Endometrial microvascular endothelial cells (primary cell): ENCODE data around the gene IQCF5. TPM values are rescaled to one million over a fixed set of nuclear protein-coding genes. Genes with fewer than 3 reads are reported as not detected.
"Not testable (repeated sequence)": the region's sequence is repeated elsewhere in the genome, so short reads cannot be mapped to it uniquely, and the experiment has no call there.

Experiments used
- in situ Hi-C: cut with HindIII; loops from 2 replicates; pipeline ENCODE4 v1.10.0; 2017; ENCODE audit warnings: low sequenced_read_pairs, low pct_unique_long_range_greater_than_20kb; ENCODE audit errors: inconsistent ontology term
- total RNA-seq: library from RNA; depleted of rRNA; stranded (reverse); fragments of >200 nt; gene quantifications from one replicate; pipeline ENCODE4 v1.2.3, GENCODE V29; 2015; ENCODE audit errors: inconsistent ontology term

Gene IQCF5
- total RNA-seq, 1 donor from 2014 or later = not detected

DNA sequence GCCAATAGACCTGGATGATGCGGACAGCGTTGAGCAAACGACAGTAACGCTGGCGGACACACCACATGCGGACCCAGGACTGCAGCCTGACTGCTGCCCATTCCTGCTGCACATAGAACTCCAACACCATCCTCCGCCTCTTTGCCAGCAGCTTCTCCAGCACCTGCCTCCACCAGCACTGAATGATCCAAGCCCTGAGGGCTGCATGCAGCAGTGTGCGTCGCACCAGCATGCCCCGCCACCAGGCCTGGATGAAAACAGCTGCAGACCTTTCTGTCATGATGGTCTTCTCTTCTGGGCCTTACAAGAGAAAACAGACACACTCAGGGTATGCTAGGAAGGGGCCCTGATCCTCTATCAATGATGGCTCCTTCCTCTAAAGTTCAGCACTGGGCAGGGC, 1.5 kb downstream of the IQCF5 start:
- in situ Hi-C loops = no loop called here

DNA sequence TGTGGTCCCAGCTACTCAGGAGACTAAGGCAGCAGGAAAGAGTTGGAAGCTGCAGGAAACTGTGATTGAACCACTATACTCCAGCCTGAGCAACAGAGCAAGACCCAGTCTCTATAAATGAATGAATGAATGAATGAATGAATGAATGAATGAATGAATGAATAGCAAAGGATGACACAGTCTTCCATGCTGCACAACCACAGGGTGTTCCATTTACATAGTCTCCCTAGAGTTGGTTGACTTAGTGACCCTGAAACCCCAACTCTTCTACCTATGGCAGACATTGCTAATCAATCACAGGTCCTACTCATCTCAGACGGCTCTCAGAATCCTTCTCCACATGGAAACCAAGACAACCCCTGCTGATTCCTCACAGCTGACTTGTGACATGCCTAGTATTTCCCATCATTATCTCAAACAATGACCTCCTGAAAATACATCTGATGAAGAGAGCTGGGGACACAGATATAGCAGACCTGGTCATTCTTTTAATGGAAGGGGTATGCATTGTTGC, 2.1 kb downstream of the IQCF5 start:
- in situ Hi-C loops = no loop called here

GRCh38 chr3:51869304-51869703, 6.1 kb downstream of the IQCF5 start:
- in situ Hi-C loops = no loop called here

- in situ Hi-C loops = not testable (repeated sequence)
These were observed 6.5 kb downstream of the IQCF5 start for GRCh38 chr3:51868896-51869295.

- in situ Hi-C loops = no loop called here
These were observed 12.5 kb downstream of the IQCF5 start for GRCh38 chr3:51862886-51863285.

GRCh38 chr3:51860703-51861665, 14.4 kb downstream of the IQCF5 start, which contains the start of gene IQCF2:
Gene IQCF2, plus strand, starts transcription at chr3:51861615. Its CDS starts 52 bp downstream, at chr3:51861667.
- in situ Hi-C loops = no loop called here

DNA sequence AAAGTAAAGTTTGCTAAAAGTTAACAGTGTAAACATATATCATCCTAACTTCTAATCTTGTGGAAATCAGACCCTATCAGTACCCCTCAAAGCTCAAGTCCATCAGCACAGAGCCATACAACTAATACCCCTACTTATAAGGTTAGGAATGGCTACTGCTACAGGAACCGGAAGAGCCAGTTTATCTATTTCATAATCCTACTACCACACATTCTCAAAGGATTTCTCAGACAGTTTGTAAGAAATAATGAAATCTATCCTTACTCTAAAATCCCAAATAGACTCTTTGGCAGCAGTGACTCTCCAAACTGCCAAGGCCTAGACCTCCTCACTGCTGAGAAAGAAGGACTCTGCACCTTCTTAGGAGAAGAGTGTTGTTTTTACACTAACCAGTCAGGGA, 20.0 kb downstream of the IQCF5 start:
- in situ Hi-C loops = not testable (repeated sequence)

DNA sequence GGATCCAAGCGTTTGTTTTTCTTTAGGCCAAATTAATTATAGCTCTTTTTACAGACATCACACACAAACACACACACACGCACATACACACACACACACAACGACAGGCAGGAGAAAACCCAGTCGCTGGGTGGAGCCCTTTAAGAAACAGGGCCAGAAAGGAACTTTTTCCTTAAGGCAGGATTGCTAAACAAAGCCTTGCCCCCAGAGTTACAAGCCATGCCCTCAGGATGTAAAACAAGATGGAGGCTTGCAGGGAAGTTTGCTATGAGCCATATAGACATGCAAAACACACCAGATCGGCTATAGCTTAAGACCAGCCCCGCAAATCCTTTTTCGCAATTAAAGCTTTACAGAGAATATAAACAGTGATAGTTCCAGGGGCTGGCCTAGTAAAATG, 30.3 kb downstream of the IQCF5 start:
- in situ Hi-C loops = no loop called here

GRCh38 chr3:51836606-51837005, 38.8 kb downstream of the IQCF5 start:
- in situ Hi-C loops = no loop called here

- in situ Hi-C loops = no loop called here
These were observed 44.5 kb downstream of the IQCF5 start for GRCh38 chr3:51830836-51831385.

DNA sequence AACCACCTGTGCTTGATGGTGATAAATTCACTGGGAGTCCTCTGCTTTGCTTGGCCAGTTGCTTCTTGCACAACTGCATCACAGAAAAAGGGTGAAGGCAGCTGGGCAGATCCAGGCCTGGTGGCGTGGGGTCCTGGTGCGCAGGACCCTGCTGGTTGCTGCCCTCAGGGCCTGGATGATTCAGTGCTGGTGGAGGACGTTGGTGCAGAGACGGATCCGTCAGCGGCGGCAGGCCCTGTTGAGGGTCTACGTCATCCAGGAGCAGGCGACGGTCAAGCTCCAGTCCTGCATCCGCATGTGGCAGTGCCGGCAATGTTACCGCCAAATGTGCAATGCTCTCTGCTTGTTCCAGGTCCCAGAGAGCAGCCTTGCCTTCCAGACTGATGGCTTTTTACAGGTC, 45.1 kb downstream of the IQCF5 start:
- in situ Hi-C loops = no loop called here

DNA sequence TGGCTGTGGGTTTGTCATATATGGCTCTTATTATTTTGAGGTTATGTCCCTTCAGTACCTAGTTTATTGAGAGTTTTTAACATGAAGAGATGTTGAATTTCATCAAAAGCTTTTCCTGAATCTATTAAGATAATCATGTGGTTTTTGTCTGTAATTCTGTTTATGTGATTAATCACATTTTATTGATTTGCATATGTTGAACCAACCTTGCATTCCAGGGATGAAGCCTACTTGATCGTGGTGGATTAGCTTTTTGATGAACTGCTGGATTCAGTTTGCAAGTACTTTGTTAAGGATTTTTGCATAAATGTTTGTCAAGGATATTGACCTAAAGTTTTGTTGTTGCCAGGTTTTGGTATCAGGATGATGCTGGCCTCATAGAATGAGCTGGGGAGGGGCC, 47.1 kb downstream of the IQCF5 start:
- in situ Hi-C loops = no loop called here

Other genes with a start within 250 kb of the IQCF5 start
- gene TEX264, start 204.3 kb downstream of the IQCF5 start, total RNA-seq = 70.0 TPM
- gene GRM2, start 168.5 kb downstream of the IQCF5 start, total RNA-seq = 0.93 TPM
- not detected for gene IQCF6, start 96.4 kb downstream of the IQCF5 start, total RNA-seq
- not detected for gene IQCF2, start 14.0 kb downstream of the IQCF5 start, total RNA-seq
- not detected for gene IQCF1, start 27.8 kb upstream of the IQCF5 start, total RNA-seq
- gene RRP9, start 66.3 kb upstream of the IQCF5 start, total RNA-seq = 29.0 TPM
- gene PARP3, start 66.8 kb upstream of the IQCF5 start, total RNA-seq = 18.1 TPM
- gene GPR62, start 79.8 kb upstream of the IQCF5 start, total RNA-seq = not detected
- gene PCBP4, start 91.9 kb upstream of the IQCF5 start, total RNA-seq = 77.8 TPM
- gene ABHD14B, start 98.4 kb upstream of the IQCF5 start, total RNA-seq = 39.0 TPM
- 31.7 TPM for gene ABHD14A, start 99.5 kb upstream of the IQCF5 start, total RNA-seq
- 36.9 TPM for gene ACY1, start 107.9 kb upstream of the IQCF5 start, total RNA-seq
- gene RPL29, start 120.3 kb upstream of the IQCF5 start, total RNA-seq = 1,389 TPM
- gene DUSP7, start 181.0 kb upstream of the IQCF5 start, total RNA-seq = 29.4 TPM